NCI-H1092 (cell line): Measurements from ENCODE around the gene TDRKH.
"Not testable (repeated sequence)": the region's sequence is repeated elsewhere in the genome, so short reads cannot be mapped to it uniquely, and the experiment has no call there.

Experiments
- DNase-seq: peaks from one replicate; lab custom pipeline; 2025; lab: John Stamatoyannopoulos, UW

Gene TDRKH

DNA sequence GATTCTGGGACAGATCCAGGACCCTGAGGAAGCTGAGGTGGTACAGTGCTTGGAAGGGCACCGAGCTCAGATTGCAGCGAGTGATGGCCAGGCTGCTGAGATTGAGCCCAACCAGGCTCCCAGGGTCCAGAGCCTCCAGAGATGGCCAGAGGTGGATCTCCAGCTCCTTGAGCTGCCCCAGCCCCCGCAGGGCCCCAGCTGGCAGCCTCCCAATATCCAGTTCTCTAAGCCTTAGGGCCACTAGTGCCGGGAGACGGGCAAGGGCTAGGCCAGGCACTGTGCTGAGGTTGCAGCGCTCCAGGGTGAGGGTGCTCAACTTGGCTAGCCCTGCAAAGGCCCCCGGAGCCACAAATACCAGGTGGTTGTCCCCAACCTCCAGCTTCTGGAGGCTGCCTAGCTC lies 11.5 kb upstream of the TDRKH start:
- no peak for DNase-seq

DNA sequence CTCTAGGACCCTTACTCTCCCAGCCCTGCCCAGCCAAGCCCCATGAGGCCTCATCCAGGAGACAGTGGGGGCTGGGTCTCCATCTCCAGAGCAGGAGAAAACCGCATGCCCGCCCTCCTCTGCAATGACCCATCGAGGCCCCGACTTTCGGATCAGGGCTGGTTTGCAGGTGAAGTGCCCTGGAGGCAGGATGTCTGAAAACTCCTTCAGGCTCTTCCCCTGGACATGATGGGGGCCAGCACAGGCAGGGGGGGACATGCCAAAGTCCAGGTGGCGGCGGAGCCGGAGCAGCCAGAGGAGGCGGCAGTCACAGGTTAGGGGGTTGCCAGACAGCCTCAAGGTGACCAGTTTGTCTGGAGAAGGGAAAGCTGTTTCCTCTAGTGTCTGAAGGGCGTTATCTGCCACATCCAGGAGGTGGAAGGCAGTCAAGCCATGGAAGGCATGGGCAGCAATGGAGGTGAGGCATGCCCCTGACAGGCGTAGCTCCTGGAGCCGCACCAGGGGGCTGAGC lies 11.1 kb upstream of the TDRKH start:
- DNase-seq = no peak

DNA sequence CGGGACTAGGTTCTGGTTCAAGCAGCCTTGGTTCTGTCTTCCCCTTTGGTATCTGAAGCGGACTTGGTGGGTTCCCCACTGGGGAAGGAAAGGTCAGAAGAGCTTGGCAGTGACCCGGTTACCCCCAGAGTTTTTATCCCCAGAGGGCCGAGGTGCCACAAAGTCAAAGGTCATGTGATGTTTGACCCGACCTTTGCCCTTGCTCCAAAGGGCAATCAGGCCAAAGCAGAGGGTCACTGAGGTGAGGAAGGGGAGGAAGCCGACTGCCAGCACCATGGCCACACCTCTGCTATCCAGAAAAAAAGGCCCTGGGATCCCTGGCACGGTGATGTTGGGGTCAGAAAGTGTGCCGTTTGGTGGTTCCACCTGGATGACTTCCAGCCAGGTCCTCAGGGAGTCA lies 10.5 kb upstream of the TDRKH start:
- no peak for DNase-seq

- DNase-seq = no peak
Observed at GRCh38 chr1:151799179-151800022, 9.1 kb upstream of the TDRKH start.

DNA sequence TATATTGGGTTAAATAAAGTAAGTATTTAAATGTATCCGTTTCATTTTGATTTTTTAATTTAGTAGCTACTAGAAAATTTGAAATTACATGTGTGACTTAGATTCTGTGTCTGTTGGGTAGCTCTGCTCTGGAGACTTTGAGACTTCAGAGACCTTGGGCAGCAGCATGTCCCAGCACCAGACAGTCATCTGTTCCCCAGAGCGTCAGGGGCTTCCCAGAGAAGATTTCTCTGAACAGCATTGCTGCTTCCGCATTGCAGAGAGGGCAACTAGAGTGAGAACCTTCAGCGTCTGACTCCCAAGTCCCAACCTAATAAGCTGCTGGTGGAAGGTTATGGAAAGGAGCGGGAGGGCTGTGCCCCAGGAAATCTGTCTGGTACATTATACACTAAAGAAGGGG lies 8.3 kb upstream of the TDRKH start:
- DNase-seq = no peak

- DNase-seq = peak; percentile 4
Observed at GRCh38 chr1:151790940-151791651, 796 bp upstream of the TDRKH start.

DNA sequence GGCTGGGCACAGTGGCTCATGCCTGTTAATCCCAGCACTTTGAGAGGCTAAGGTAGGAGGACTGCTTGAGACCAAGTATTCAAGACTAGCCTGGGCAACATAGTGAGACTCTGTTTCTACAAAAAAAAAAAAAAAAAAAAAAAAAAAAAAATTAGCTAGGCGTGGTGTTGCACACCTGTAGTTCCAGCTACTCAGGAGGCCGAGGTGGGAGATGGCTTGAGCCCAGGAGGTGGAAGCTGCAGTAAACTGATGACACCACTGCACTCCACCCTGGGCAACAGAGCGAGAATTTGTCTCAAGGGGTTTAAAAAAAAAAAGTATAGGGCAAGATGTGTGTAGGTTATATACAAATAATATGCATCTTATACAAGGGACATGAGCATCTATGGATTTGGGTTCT lies 2.6 kb downstream of the TDRKH start:
- DNase-seq = no peak

- no peak for DNase-seq
Observed at GRCh38 chr1:151783796-151784195, 6.5 kb downstream of the TDRKH start.

DNA sequence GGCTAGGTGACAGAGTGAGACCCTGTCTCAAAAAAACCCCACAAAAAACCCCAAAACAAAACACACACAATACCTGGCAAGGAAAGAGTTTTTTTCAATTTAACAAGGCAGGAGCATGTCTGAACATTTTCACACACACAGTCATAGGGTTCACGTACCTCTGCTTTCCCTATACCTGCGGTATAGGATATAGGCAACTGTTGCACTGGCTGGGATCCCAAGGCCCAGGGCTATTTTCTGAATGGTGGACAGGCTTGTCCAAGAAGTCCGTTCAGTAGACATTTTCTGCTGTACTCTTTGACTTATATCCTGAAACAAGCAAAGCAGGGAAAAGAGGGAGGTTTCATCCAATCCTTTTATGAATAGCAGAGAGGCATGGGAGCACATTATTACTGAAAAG lies 7.6 kb downstream of the TDRKH start:
- DNase-seq = no peak

DNA sequence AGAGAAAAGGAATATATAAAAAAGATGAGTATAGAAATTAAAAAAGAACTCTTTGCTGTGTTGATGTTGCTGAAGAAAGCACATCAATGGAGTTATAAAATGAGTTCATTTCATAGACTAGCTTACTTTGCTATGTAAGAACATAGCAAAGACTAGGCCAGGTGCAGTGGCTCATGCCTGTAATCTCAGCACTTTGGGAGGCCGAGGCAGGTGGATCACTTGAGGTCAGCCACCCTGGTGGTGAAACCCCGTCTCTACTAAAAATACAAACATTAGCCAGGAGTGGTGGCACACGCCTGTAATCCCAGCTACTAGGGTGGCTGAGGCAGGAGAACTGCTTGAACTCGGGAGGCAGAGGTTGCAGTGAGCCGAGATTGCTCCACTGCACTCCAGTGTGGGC lies 8.3 kb downstream of the TDRKH start:
- DNase-seq = not testable (repeated sequence)

- DNase-seq = not testable (repeated sequence)
Observed at GRCh38 chr1:151780736-151781135, 9.6 kb downstream of the TDRKH start.

GRCh38 chr1:151779852-151780251 lies 10.4 kb downstream of the TDRKH start:
- DNase-seq = no peak

DNA sequence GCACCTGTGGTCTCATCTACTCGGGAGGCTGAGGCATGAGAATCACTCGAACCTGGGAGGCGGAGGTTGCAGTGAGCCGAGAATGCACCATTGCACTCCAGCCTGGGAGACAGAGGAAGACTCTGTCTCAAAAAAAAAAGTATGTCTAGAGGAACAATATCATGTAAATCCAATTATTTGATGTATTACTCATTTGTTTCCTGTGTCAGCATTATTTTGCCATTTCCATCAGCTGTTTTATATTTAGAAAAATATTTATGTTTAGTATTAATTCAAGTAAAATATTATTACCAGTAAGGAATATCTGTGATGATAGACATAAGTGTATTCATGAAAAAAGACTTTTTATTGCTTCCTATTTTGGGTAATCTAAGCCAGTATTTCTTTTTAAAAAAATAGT lies 13.0 kb downstream of the TDRKH start:
- no peak for DNase-seq

DNA sequence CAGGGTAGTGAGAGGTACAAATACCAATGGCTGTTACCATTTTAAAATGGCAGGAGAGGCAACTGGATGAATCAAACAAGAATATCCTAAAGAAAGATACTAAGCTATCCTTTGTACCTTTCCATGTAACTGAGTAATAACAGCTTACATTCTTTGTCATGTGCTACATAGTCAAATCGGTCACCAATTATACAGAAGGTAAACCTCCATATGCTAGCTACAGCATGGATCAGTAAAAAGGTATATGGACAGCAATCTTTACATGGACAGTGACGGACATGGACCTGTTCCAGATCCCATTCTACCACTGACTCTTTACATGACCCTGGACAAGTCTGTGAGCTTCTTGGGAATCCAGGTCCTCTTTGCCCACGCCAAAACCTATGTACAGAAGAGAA lies 13.6 kb downstream of the TDRKH start:
- DNase-seq = no peak

- no peak for DNase-seq
Observed at GRCh38 chr1:151775894-151776664, 14.2 kb downstream of the TDRKH start.

GRCh38 chr1:151774256-151774922 lies 15.9 kb downstream of the TDRKH start:
- no peak for DNase-seq

- no peak for DNase-seq
Observed at GRCh38 chr1:151773702-151774101, 16.6 kb downstream of the TDRKH start.

- not testable (repeated sequence) for DNase-seq
Observed at GRCh38 chr1:151769270-151769669, 21.0 kb downstream of the TDRKH start.

- not testable (repeated sequence) for DNase-seq
Observed at GRCh38 chr1:151768351-151769066, 21.8 kb downstream of the TDRKH start.

DNA sequence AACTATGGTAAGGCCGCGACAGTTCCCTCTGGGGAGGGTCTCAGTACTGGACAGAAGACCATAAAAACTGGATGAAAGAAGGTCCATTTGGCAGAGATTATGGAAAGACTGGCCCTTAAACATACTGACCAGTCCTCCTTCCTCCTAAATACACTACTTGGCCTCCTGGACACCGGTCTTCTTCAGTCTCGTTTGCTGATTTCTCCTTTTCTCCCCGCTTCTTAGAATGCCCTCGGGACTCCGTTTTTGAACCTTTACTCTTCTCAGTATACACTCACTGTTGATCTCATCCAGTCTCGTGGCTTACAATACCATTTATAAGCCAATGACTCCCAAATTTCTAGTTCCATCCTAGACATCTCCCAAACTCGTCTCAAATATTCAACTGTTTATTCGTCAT lies 26.3 kb downstream of the TDRKH start:
- DNase-seq = no peak
